HepG2 (cell line): ENCODE measurements around the gene GNG4. TPM values are rescaled to one million over a fixed set of nuclear protein-coding genes. Genes with fewer than 3 reads are reported as not detected.

Experiments
- ATAC-seq: fragments of 200-7000 bp; cut with Tn5 transposase; 3 replicates; pipeline ENCODE4 v1.9.1; 2020; ENCODE audit warnings: mild to moderate bottlenecking, moderate library complexity
- BruUV-seq: library from RNA; stranded (reverse); fragments of 400-500 nt; replicated peaks from 2 replicates; lab custom pipeline; 2021; lab: Mats Ljungman, UMichigan
- CTCF ChIA-PET: fragments of 300-600 bp; formaldehyde crosslinking; extraction: SDS; loops from one replicate; lab custom pipeline; 2021; ENCODE audit warnings: low total read pairs, inconsistent platforms, low intra/inter-chr PET ratio; lab: Yijun Ruan, JAX
- POLR2A ChIA-PET: fragments of 350-600 bp; sonication (Branson Sonifier 250); formaldehyde crosslinking; loops from one replicate; lab custom pipeline; 2020; ENCODE audit warnings: antibody characterized with exemption, inconsistent platforms; lab: Yijun Ruan, JAX
- DNase-seq: peaks from one replicate; pipeline ENCODE4 v3.0.0-alpha.2; 2015; ENCODE audit warnings: low spot score
- FAIRE-seq: peaks from 3 replicates; lab custom pipeline; 2011; peaks lifted over from hg19 to GRCh38; lab: Jason Lieb, UNC
- H2AFZ ChIP-seq: one replicate; pipeline ENCODE4 v1.6.1; 2011; ENCODE audit warnings: low read length, inconsistent platforms
- H3K27ac ChIP-seq: fragments of 300-600 bp; 3 replicates; pipeline ENCODE4 v1.8.0; 2011; ENCODE audit warnings: mixed run types, mild to moderate bottlenecking, mixed read lengths, low read length, inconsistent platforms; ENCODE audit not compliant: insufficient read depth; ENCODE audit errors: extremely low read length
- H3K27me3 ChIP-seq, 2 experiments: fragments of 200-600 bp in 1 of 2; 2 replicates in 1 of 2; 3 replicates in 1 of 2; pipeline versions ENCODE4 v1.6.0 to v1.8.0; 2011; ENCODE audit warnings: low read length in 2 of 2, mild to moderate bottlenecking in 2 of 2, moderate library complexity in 2 of 2, inconsistent platforms in 1 of 2; ENCODE audit not compliant: insufficient read depth in 2 of 2, control insufficient read depth in 1 of 2
- H3K36me3 ChIP-seq, 2 experiments: fragments of 200-600 bp in 1 of 2; replicated peaks in 1 of 2; 2 replicates in 1 of 2; 3 replicates in 1 of 2; pipeline versions ENCODE4 v1.5.1 to v1.8.0; 2011; ENCODE audit warnings: low read length in 2 of 2, inconsistent platforms in 1 of 2; ENCODE audit not compliant: insufficient read depth in 2 of 2, control insufficient read depth in 1 of 2
- H3K4me1 ChIP-seq: 2 replicates; pipeline ENCODE4 v1.5.1; 2012; ENCODE audit warnings: low read length, inconsistent platforms; ENCODE audit not compliant: insufficient read depth
- H3K4me2 ChIP-seq: 2 replicates; pipeline ENCODE4 v1.6.0; 2011; ENCODE audit warnings: low read depth, low read length, inconsistent platforms
- H3K4me3 ChIP-seq, 3 experiments: fragments of 200-600 bp in 1 of 3; sonication (generic), shearing (Covaris generic) in 1 of 3; replicated peaks in 1 of 3; 2 replicates each; pipeline ENCODE4 v1.5.1; 2011 to 2016; ENCODE audit warnings: low read length in 3 of 3, inconsistent platforms in 2 of 3, low read depth in 2 of 3, mild to moderate bottlenecking in 2 of 3, control low read depth in 1 of 3, mixed read lengths in 1 of 3; ENCODE audit not compliant: insufficient read depth in 1 of 3
- H3K79me2 ChIP-seq: one replicate; pipeline ENCODE4 v1.6.1; 2011; ENCODE audit warnings: low read length, inconsistent platforms; ENCODE audit not compliant: insufficient read depth
- H3K9ac ChIP-seq: 2 replicates; pipeline ENCODE4 v1.6.0; 2011; ENCODE audit warnings: mild to moderate bottlenecking, low read depth, low read length, inconsistent platforms; ENCODE audit not compliant: insufficient read depth
- H3K9me3 ChIP-seq: 2 replicates; pipeline ENCODE4 v1.5.1; 2012; ENCODE audit warnings: mild to moderate bottlenecking, low read length
- H4K20me1 ChIP-seq: 2 replicates; pipeline ENCODE4 v1.6.0; 2011; ENCODE audit warnings: inconsistent platforms, mild to moderate bottlenecking, low read length, moderate library complexity; ENCODE audit not compliant: insufficient read depth
- BHLHE40 ChIP-seq: IDR thresholded peaks from 2 replicates; pipeline ENCODE4 v1.6.1; 2011; ENCODE audit warnings: low read length, improper control_type of control experiment
- HOXD1 ChIP-seq: sonication (generic); formaldehyde crosslinking; IDR thresholded peaks from 2 replicates; pipeline ENCODE4 v1.5.0; 2020; ENCODE audit warnings: missing genetic modification reagents
- ISL2 ChIP-seq: sonication (generic); formaldehyde crosslinking; IDR thresholded peaks from 2 replicates; pipeline ENCODE4 v1.5.0; 2020; ENCODE audit warnings: missing genetic modification reagents
- JUN ChIP-seq: sonication (generic); formaldehyde crosslinking; IDR thresholded peaks from 2 replicates; pipeline ENCODE4 v1.4.0; 2020; ENCODE audit warnings: mild to moderate bottlenecking, missing genetic modification reagents
- JUND ChIP-seq: sonication (generic); formaldehyde crosslinking; IDR thresholded peaks from 2 replicates; pipeline ENCODE4 v1.8.0; 2022; ENCODE audit warnings: mild to moderate bottlenecking, missing genetic modification reagents
- MBD4 ChIP-seq: IDR thresholded peaks from 2 replicates; pipeline ENCODE4 v1.6.1; 2012; ENCODE audit warnings: low read length, inconsistent platforms, borderline replicate concordance
- MBNL3 ChIP-seq: fragments of 250-450 bp; sonication (Bioruptor Pico); conservative IDR thresholded peaks from 2 replicates; pipeline ENCODE4 v1.8.0; 2022; ENCODE audit warnings: mild to moderate bottlenecking, inconsistent platforms
- PAF1 ChIP-seq: IDR thresholded peaks from 2 replicates; pipeline ENCODE4 v1.6.1; 2016; ENCODE audit warnings: missing genetic modification reagents, missing compliant biosample characterization
- SNAPC2 ChIP-seq: sonication (generic); formaldehyde crosslinking; IDR thresholded peaks from 2 replicates; pipeline ENCODE4 v1.8.1; 2022; ENCODE audit warnings: mild to moderate bottlenecking, missing genetic modification reagents
- ZNF543 ChIP-seq: sonication (generic); formaldehyde crosslinking; IDR thresholded peaks from 2 replicates; pipeline ENCODE4 v1.4.0; 2020; ENCODE audit warnings: mild to moderate bottlenecking, missing genetic modification reagents
- ZNF556 ChIP-seq: sonication (generic); formaldehyde crosslinking; IDR thresholded peaks from 2 replicates; pipeline ENCODE4 v1.4.0; 2020; ENCODE audit warnings: mild to moderate bottlenecking, missing genetic modification reagents, borderline replicate concordance
- ZSCAN25 ChIP-seq: sonication (generic); formaldehyde crosslinking; IDR thresholded peaks from 2 replicates; pipeline ENCODE4 v1.8.0; 2022; ENCODE audit warnings: mild to moderate bottlenecking, missing genetic modification reagents
- WGBS: methylation state at CpG from one replicate; pipeline ENCODE4 v1.1.6; 2017; ENCODE audit warnings: low lambda C conversion rate; 5-methylcytosine and 5-hydroxymethylcytosine counted together
- in situ Hi-C: cut with HindIII; loops from 2 replicates; pipeline ENCODE4 v1.10.0; 2017; ENCODE audit warnings: low pct_unique_long_range_greater_than_20kb; ENCODE audit not compliant: extremely low pct_ligation_motif_present
- intact Hi-C: fragments of 100-400 bp; cut with micrococcal nuclease; formaldehyde crosslinking; loops from one replicate; pipeline ENCODE4 v1.10.0; 2022; ENCODE audit not compliant: unreplicated experiment
- polyA plus RNA-seq, 8 experiments: library from polyadenylated mRNA; depleted of rRNA in 3 of 8; stranded (reverse) in 7 of 8; unstranded in 1 of 8; fragments of >200 nt; fragmentation: Illumina TruSeq in 4 of 8; extraction: Trizol in 4 of 8; gene quantifications; 2 replicates each; pipeline versions ENCODE4 v1.2.1 to v1.2.3, GENCODE V29; 2011 to 2016; ENCODE audit warnings: low read depth in 4 of 8, missing spikeins in 1 of 8, mixed read lengths in 1 of 8; ENCODE audit not compliant: insufficient read depth in 1 of 8
- total RNA-seq, 5 experiments: library from RNA; depleted of rRNA; stranded (reverse); fragments of >200 nt; fragmentation: Illumina TruSeq; extraction: Trizol; gene quantifications; 2 replicates each; pipeline ENCODE4 v1.2.3, GENCODE V29; 2016; ENCODE audit warnings: low read depth in 1 of 5
- TF ChIP-seq, protein P1 (sequence below): sonication (generic); formaldehyde crosslinking; IDR thresholded peaks from 2 replicates; pipeline ENCODE4 v1.8.0; 2022; ENCODE audit warnings: mild to moderate bottlenecking, missing genetic modification reagents, moderate library complexity
- TF ChIP-seq, protein P2 (sequence below): sonication (generic); formaldehyde crosslinking; IDR thresholded peaks from 2 replicates; pipeline ENCODE4 v1.5.0; 2020; ENCODE audit warnings: missing genetic modification reagents, mild to moderate bottlenecking, borderline replicate concordance
- TF ChIP-seq, protein P3 (sequence below): sonication (generic); formaldehyde crosslinking; IDR thresholded peaks from 2 replicates; pipeline ENCODE4 v1.9.0; 2021; ENCODE audit warnings: missing genetic modification reagents, borderline replicate concordance
- TF ChIP-seq, protein P4 (sequence below): IDR thresholded peaks from 2 replicates; pipeline ENCODE4 v1.6.1; 2016; ENCODE audit warnings: low read depth, missing genetic modification reagents, missing compliant biosample characterization

Gene GNG4
- total and polyA plus RNA-seq, 2 of the 13 experiments (the other 11 are each of a cell fraction or from before 2014, with no cell fraction given): 27.1 to 69.5 TPM

DNA sequence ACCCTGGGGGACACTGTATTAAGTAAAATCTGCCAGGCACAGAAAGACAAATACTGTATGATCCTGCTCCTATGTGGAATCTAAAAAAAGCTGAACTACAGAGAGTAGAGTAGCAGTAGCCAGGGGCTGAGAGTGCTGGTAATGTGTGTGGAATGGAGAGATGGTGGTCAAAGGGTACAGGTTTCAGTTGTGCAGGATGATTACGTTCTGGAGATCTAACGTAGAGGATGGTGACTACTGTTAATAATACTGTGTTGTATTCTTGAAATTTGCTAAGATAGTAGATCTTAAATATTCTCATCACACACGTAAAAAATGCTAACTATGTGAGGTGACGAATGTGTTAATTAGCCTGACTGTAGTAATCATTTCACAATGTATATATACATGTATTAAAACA, 39.8 kb upstream of the GNG4 start:
- FAIRE-seq (no peak), ATAC-seq (no peak), DNase-seq (no peak)
- POLR2A ChIA-PET: no interaction called here
- no peaks in the 10 kb centered on the region for H3K36me3 ChIP-seq
- BruUV-seq: no TSS peak
- H3K9me3 ChIP-seq: no peaks in the 10 kb centered on the region
- H3K4me3 ChIP-seq: no peak overlapping the region
- no peaks in the 10 kb centered on the region for H4K20me1 ChIP-seq
- H3K79me2 ChIP-seq: no peaks in the 10 kb centered on the region
- H3K4me2 ChIP-seq: no peak overlapping the region
- WGBS: 92% methylated on average over 4 of the region's 4 CpGs
- no peak overlapping the region for H3K27ac ChIP-seq
- in situ Hi-C loops: no loop called here
- intact Hi-C loops: no loop called here
- no peaks in the 10 kb centered on the region for H3K27me3 ChIP-seq
- no peaks in the 10 kb centered on the region for H3K4me1 ChIP-seq
- H3K9ac ChIP-seq: no peak overlapping the region
- no peak overlapping the region for H2AFZ ChIP-seq
- CTCF ChIA-PET: no interaction called here
- TF ChIP-seq ZSCAN25 (CRISPR knock-in tag) (no peak), JUN (CRISPR knock-in tag) (no peak), MBD4 (no peak), ISL2 (CRISPR knock-in tag) (no peak), ZNF543 (CRISPR knock-in tag) (no peak), BHLHE40 (no peak), JUND (CRISPR knock-in tag) (no peak), MBNL3 (CRISPR knock-in tag) (no peak), PAF1 (CRISPR knock-in tag) (no peak), HOXD1 (CRISPR knock-in tag) (no peak), ZNF556 (no peak), SNAPC2 (CRISPR knock-in tag) (no peak)
- TF ChIP-seq, protein P1, sequence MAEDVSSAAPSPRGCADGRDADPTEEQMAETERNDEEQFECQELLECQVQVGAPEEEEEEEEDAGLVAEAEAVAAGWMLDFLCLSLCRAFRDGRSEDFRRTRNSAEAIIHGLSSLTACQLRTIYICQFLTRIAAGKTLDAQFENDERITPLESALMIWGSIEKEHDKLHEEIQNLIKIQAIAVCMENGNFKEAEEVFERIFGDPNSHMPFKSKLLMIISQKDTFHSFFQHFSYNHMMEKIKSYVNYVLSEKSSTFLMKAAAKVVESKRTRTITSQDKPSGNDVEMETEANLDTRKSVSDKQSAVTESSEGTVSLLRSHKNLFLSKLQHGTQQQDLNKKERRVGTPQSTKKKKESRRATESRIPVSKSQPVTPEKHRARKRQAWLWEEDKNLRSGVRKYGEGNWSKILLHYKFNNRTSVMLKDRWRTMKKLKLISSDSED: no peak
- TF ChIP-seq, protein P2, sequence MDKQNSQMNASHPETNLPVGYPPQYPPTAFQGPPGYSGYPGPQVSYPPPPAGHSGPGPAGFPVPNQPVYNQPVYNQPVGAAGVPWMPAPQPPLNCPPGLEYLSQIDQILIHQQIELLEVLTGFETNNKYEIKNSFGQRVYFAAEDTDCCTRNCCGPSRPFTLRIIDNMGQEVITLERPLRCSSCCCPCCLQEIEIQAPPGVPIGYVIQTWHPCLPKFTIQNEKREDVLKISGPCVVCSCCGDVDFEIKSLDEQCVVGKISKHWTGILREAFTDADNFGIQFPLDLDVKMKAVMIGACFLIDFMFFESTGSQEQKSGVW (CRISPR knock-in tag): no peak
- TF ChIP-seq, protein P3, sequence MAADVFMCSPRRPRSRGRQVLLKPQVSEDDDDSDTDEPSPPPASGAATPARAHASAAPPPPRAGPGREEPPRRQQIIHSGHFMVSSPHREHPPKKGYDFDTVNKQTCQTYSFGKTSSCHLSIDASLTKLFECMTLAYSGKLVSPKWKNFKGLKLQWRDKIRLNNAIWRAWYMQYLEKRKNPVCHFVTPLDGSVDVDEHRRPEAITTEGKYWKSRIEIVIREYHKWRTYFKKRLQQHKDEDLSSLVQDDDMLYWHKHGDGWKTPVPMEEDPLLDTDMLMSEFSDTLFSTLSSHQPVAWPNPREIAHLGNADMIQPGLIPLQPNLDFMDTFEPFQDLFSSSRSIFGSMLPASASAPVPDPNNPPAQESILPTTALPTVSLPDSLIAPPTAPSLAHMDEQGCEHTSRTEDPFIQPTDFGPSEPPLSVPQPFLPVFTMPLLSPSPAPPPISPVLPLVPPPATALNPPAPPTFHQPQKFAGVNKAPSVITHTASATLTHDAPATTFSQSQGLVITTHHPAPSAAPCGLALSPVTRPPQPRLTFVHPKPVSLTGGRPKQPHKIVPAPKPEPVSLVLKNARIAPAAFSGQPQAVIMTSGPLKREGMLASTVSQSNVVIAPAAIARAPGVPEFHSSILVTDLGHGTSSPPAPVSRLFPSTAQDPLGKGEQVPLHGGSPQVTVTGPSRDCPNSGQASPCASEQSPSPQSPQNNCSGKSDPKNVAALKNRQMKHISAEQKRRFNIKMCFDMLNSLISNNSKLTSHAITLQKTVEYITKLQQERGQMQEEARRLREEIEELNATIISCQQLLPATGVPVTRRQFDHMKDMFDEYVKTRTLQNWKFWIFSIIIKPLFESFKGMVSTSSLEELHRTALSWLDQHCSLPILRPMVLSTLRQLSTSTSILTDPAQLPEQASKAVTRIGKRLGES (CRISPR knock-in tag): no peak
- TF ChIP-seq, protein P4, sequence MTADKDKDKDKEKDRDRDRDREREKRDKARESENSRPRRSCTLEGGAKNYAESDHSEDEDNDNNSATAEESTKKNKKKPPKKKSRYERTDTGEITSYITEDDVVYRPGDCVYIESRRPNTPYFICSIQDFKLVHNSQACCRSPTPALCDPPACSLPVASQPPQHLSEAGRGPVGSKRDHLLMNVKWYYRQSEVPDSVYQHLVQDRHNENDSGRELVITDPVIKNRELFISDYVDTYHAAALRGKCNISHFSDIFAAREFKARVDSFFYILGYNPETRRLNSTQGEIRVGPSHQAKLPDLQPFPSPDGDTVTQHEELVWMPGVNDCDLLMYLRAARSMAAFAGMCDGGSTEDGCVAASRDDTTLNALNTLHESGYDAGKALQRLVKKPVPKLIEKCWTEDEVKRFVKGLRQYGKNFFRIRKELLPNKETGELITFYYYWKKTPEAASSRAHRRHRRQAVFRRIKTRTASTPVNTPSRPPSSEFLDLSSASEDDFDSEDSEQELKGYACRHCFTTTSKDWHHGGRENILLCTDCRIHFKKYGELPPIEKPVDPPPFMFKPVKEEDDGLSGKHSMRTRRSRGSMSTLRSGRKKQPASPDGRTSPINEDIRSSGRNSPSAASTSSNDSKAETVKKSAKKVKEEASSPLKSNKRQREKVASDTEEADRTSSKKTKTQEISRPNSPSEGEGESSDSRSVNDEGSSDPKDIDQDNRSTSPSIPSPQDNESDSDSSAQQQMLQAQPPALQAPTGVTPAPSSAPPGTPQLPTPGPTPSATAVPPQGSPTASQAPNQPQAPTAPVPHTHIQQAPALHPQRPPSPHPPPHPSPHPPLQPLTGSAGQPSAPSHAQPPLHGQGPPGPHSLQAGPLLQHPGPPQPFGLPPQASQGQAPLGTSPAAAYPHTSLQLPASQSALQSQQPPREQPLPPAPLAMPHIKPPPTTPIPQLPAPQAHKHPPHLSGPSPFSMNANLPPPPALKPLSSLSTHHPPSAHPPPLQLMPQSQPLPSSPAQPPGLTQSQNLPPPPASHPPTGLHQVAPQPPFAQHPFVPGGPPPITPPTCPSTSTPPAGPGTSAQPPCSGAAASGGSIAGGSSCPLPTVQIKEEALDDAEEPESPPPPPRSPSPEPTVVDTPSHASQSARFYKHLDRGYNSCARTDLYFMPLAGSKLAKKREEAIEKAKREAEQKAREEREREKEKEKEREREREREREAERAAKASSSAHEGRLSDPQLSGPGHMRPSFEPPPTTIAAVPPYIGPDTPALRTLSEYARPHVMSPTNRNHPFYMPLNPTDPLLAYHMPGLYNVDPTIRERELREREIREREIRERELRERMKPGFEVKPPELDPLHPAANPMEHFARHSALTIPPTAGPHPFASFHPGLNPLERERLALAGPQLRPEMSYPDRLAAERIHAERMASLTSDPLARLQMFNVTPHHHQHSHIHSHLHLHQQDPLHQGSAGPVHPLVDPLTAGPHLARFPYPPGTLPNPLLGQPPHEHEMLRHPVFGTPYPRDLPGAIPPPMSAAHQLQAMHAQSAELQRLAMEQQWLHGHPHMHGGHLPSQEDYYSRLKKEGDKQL: no peak
